ENCODE results near the gene KLHL22.
A peak's percentile ranks its signal among the peaks of the same experiment; 100 is the strongest.

KLHL22 gene

DNA sequence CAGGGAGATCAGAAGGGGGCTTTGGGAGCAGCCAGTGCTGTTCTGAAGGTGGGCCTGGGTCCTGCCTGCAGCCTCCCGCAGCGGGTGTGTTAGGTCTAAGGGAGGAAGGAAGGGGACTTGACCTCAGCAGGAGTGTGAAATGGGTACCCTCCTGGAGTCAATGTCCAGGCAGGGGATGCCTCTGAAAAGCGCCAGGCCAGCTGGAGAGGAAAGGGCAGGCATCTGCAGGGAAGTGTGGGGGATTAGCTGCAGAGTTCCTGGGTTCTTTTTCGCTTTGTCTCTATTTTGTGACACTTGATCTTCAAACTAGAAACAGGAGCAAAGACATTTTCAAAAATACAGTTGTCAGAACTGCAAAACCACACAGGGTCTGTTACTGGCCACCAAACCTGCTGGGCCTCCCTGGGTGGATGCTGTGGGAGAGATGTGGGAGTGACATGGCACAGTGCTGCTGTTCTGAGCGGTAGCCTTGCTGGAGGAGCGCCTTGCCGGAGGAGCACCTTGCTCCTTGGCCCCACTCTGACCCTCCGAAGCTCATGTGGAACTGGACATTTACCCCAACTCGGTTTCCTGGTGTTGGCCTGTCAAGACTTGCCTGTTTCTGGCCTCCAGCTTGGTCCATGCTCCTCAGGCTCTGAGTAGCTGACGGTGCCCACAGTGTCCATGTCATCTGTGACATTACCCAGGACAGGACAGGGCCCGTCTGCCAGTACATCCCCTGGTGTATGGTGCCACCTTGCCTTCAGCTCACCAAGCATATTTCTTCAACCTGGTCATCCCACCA lies 37.7 kb upstream of the KLHL22 start:
- no peak overlapping the region for H3K4me3 ChIP-seq (ENCODE audit: low read depth, low read length)
- no peaks in the 10 kb centered on the region for H3K36me3 ChIP-seq (ENCODE audit: control insufficient read depth, insufficient read depth, low read length)
- TF ChIP-seq, protein P1, sequence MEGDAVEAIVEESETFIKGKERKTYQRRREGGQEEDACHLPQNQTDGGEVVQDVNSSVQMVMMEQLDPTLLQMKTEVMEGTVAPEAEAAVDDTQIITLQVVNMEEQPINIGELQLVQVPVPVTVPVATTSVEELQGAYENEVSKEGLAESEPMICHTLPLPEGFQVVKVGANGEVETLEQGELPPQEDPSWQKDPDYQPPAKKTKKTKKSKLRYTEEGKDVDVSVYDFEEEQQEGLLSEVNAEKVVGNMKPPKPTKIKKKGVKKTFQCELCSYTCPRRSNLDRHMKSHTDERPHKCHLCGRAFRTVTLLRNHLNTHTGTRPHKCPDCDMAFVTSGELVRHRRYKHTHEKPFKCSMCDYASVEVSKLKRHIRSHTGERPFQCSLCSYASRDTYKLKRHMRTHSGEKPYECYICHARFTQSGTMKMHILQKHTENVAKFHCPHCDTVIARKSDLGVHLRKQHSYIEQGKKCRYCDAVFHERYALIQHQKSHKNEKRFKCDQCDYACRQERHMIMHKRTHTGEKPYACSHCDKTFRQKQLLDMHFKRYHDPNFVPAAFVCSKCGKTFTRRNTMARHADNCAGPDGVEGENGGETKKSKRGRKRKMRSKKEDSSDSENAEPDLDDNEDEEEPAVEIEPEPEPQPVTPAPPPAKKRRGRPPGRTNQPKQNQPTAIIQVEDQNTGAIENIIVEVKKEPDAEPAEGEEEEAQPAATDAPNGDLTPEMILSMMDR (IDR thresholded peaks at IDR 0.05) = no peak
- H3K79me2 ChIP-seq = peaks cover 35% of the 10 kb centered on the region
- no peak overlapping the region for H3K4me2 ChIP-seq (ENCODE audit: low read length)
- no peak overlapping the region for H3K27ac ChIP-seq
- no peak overlapping the region for H2AFZ ChIP-seq
- H3K9ac ChIP-seq = no peak overlapping the region
- H3K4me1 ChIP-seq = peaks cover 6% of the 10 kb centered on the region
- H3K9me3 ChIP-seq (ENCODE audit: control insufficient read depth, low read length) = no peaks in the 10 kb centered on the region
- no peaks in the 10 kb centered on the region for H3K27me3 ChIP-seq (ENCODE audit: control insufficient read depth, insufficient read depth, low read length)

DNA sequence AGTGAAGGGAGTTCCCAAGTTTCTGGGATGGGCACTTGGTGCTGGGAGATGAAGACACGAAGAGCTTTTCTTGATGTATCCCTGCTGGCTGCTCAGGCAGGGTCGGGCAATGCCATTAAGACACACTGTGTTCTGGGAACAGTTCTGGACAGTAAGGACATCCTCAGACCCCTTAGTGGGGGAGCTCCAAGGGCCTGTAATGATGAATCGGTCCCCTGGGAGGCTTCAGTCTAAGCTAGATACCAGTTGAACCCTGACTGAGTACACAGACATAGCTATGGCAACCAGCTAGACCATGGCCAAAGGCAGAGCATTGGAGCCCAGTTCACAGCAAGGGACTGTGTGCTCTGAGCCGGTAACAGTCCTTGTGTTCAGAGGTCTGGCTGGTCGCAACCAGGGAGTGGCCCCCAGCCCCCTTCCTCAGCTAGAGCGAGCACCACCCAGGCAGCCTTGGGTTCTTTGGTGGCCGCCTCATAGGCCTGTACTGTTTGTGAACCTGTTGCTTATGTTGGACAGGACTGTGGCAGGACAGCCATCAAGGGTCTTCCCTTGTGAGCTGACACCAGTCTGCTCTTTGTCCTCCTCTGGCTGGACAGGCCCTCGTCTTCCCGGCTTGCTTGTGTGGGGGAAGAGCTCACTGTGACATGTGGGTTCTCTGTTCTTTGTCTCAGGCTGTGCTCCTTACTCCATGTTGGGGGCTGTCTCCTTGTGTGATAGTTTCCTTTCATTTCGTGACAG lies 36.8 kb upstream of the KLHL22 start:
- H3K9me3 ChIP-seq (ENCODE audit: control insufficient read depth, low read length) = no peaks in the 10 kb centered on the region
- no peak overlapping the region for H2AFZ ChIP-seq
- no peaks in the 10 kb centered on the region for H3K36me3 ChIP-seq (ENCODE audit: control insufficient read depth, insufficient read depth, low read length)
- TF ChIP-seq, protein P1 (IDR thresholded peaks at IDR 0.05) = no peak
- no peak overlapping the region for H3K4me3 ChIP-seq (ENCODE audit: low read depth, low read length)
- peaks cover 30% of the 10 kb centered on the region for H3K79me2 ChIP-seq
- H3K27ac ChIP-seq = no peak overlapping the region
- H3K9ac ChIP-seq = no peak overlapping the region
- no peaks in the 10 kb centered on the region for H3K27me3 ChIP-seq (ENCODE audit: control insufficient read depth, insufficient read depth, low read length)
- H3K4me2 ChIP-seq (ENCODE audit: low read length) = no peak overlapping the region
- H3K4me1 ChIP-seq = peaks cover 6% of the 10 kb centered on the region

DNA sequence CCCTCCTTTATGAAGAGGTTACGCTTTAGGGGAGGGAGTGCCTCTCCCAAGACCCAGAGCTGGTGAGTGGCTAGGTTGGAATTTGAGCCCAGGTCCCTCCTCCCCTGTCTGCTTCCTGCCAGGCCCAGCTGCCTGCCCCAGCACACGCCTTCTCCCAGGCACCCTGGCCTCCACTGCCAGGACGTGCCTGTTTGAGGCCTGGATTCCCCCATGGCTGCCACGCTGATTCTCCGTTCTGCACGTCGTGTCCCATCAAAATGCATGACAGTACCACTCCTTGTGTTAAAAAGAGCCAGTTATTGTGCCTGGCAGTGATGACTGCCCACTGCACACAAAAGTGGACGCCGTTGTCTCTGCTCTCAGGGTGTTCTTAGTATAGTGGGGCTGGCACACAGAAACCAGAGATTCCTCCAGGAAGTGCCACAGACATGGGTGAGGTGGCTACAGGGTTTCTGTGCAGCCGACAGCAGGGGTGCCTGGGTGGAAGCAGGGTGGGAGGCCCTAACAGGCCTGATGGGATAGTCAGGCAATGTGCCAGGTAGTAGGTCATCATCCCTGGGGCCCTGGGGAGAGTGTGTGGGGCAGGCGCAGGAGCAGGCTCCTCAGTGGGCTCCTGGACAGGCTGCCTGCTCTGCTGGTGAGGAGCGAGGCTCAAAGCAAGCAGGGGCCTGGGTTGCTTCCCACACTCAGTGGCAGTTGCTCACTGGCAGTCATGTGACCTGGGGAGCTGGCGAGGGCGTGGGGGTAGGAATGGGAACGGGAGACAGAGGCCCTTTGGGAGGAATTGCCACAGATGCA lies 36.0 kb upstream of the KLHL22 start:
- TF ChIP-seq, protein P1 (IDR thresholded peaks at IDR 0.05) = no peak
- H3K27ac ChIP-seq = peak overlapping the region; percentile 7
- H3K4me1 ChIP-seq = peaks cover 4% of the 10 kb centered on the region
- H3K36me3 ChIP-seq (ENCODE audit: control insufficient read depth, insufficient read depth, low read length) = no peaks in the 10 kb centered on the region
- no peaks in the 10 kb centered on the region for H3K9me3 ChIP-seq (ENCODE audit: control insufficient read depth, low read length)
- H3K27me3 ChIP-seq (ENCODE audit: control insufficient read depth, insufficient read depth, low read length) = no peaks in the 10 kb centered on the region
- H3K9ac ChIP-seq = no peak overlapping the region
- no peak overlapping the region for H3K4me2 ChIP-seq (ENCODE audit: low read length)
- peaks cover 25% of the 10 kb centered on the region for H3K79me2 ChIP-seq
- H2AFZ ChIP-seq = no peak overlapping the region
- no peak overlapping the region for H3K4me3 ChIP-seq (ENCODE audit: low read depth, low read length)

DNA sequence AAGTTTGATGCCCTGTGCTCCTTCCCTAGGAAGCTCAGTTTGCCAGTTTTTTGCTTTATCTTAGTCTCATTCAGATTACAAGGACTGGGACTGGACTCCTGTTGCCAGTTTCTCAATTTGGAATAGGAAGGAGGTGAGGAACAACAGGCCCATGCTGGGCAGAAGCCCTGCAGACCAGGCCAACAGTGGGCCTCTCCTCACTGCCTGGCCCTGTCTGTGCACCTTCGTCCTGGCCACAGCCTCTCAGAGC lies 35.5 kb upstream of the KLHL22 start:
- H2AFZ ChIP-seq = no peak overlapping the region
- no peaks in the 10 kb centered on the region for H3K27me3 ChIP-seq (ENCODE audit: control insufficient read depth, insufficient read depth, low read length)
- H3K27ac ChIP-seq = no peak overlapping the region
- H3K4me1 ChIP-seq = peaks cover 4% of the 10 kb centered on the region
- H3K4me3 ChIP-seq (ENCODE audit: low read depth, low read length) = no peak overlapping the region
- H3K4me2 ChIP-seq (ENCODE audit: low read length) = no peak overlapping the region
- no peaks in the 10 kb centered on the region for H3K9me3 ChIP-seq (ENCODE audit: control insufficient read depth, low read length)
- TF ChIP-seq, protein P1 (IDR thresholded peaks at IDR 0.05) = no peak
- H3K79me2 ChIP-seq = peaks cover 25% of the 10 kb centered on the region
- H3K9ac ChIP-seq = no peak overlapping the region
- H3K36me3 ChIP-seq (ENCODE audit: control insufficient read depth, insufficient read depth, low read length) = no peaks in the 10 kb centered on the region
